PFSK-1 (cell line): ENCODE measurements around the gene TENT5C.

ENCODE experiments used
- FOXP2 ChIP-seq: optimal IDR thresholded peaks from 2 replicates; pipeline ENCODE3; 2011; ENCODE audit warnings: borderline replicate concordance, control low read depth, inconsistent platforms; ENCODE audit not compliant: insufficient read depth; ENCODE audit errors: extremely low read length, extremely low read depth
- POLR2AphosphoS5 ChIP-seq: IDR thresholded peaks from 2 replicates; pipeline ENCODE4 v1.6.1; 2012; ENCODE audit warnings: low read depth, mild to moderate bottlenecking, control low read depth, low read length, moderate library complexity
- REST ChIP-seq, 2 experiments: IDR thresholded peaks; 2 replicates each; pipeline versions ENCODE4 v1.6.1 to v1.8.0; 2011 to 2012; ENCODE audit warnings: low read depth in 2 of 2, low read length in 2 of 2, control low read depth in 1 of 2, inconsistent platforms in 1 of 2, mild to moderate bottlenecking in 1 of 2, moderate library complexity in 1 of 2; ENCODE audit not compliant: insufficient read depth in 1 of 2
- SIN3A ChIP-seq: IDR thresholded peaks from 2 replicates; pipeline ENCODE4 v1.6.1; 2012; ENCODE audit warnings: mild to moderate bottlenecking, low read length, moderate library complexity, borderline replicate concordance; ENCODE audit not compliant: insufficient read depth
- TAF1 ChIP-seq: IDR thresholded peaks from 2 replicates; pipeline ENCODE4 v1.6.1; 2012; ENCODE audit warnings: low read length, control low read depth, borderline replicate concordance; ENCODE audit not compliant: insufficient read depth

The TENT5C gene

GRCh38 chr1:117575586-117576225, 30.1 kb upstream of the TENT5C start:
- no peak for TF ChIP-seq TAF1
- no peak for TF ChIP-seq POLR2AphosphoS5
- no peak for TF ChIP-seq SIN3A
- TF ChIP-seq FOXP2: no peak
- TF ChIP-seq REST (IDR thresholded peaks at IDR 0.05; ENCODE audit: insufficient read depth in 1 of 2, low read depth in 2 of 2, low read length in 2 of 2): no peak

GRCh38 chr1:117576236-117576635, 29.6 kb upstream of the TENT5C start:
- TF ChIP-seq TAF1: no peak
- TF ChIP-seq SIN3A: no peak
- no peak for TF ChIP-seq REST (IDR thresholded peaks at IDR 0.05; ENCODE audit: insufficient read depth in 1 of 2, low read depth in 2 of 2, low read length in 2 of 2)
- TF ChIP-seq FOXP2: no peak
- TF ChIP-seq POLR2AphosphoS5: no peak

GRCh38 chr1:117577191-117577885, 28.5 kb upstream of the TENT5C start:
- TF ChIP-seq FOXP2 (no peak), REST (IDR thresholded peaks at IDR 0.05; ENCODE audit: insufficient read depth in 1 of 2, low read depth in 2 of 2, low read length in 2 of 2) (no peak), POLR2AphosphoS5 (no peak), SIN3A (no peak), TAF1 (no peak)

GRCh38 chr1:117578466-117578865, 27.4 kb upstream of the TENT5C start:
- no peak for TF ChIP-seq POLR2AphosphoS5
- TF ChIP-seq TAF1: no peak

- no peak for TF ChIP-seq REST (IDR thresholded peaks at IDR 0.05; ENCODE audit: insufficient read depth in 1 of 2, low read depth in 2 of 2, low read length in 2 of 2)
Observed at GRCh38 chr1:117579221-117579906, 26.5 kb upstream of the TENT5C start.
